WTC11 (cell line): ENCODE measurements around the gene CRACDL. TPM values are rescaled to one million over a fixed set of nuclear protein-coding genes. Genes with fewer than 3 reads are reported as not detected.

ENCODE experiments used
- ATAC-seq: fragments of 200-7000 bp; cut with Tn5 transposase; 2 replicates; pipeline ENCODE4 v1.10.0; 2021; ENCODE audit warnings: mild to moderate bottlenecking, moderate library complexity
- CTCF ChIA-PET: fragments of 300-600 bp; sonication (Branson Sonifier 250); formaldehyde crosslinking; loops from one replicate; lab custom pipeline; 2021; ENCODE audit warnings: antibody characterized with exemption; lab: Charles Lee
- POLR2A ChIA-PET: fragments of 350-600 bp; sonication (Branson Sonifier 250); formaldehyde crosslinking; loops from one replicate; lab custom pipeline; 2021; ENCODE audit warnings: antibody characterized with exemption; lab: Charles Lee
- DNase-seq: peaks from one replicate; pipeline ENCODE4 v3.0.0; 2021; ENCODE audit warnings: low spot score
- H3K27ac Mint-ChIP-seq: 2 replicates; pipeline ENCODE4 v1.8.0; 2021; ENCODE audit warnings: mixed read lengths
- H3K27me3 Mint-ChIP-seq: 2 replicates; pipeline ENCODE4 v1.8.0; 2021; ENCODE audit warnings: low read depth, mild to moderate bottlenecking, moderate library complexity, mixed read lengths
- H3K36me3 Mint-ChIP-seq: 2 replicates; pipeline ENCODE4 v1.8.0; 2021; ENCODE audit warnings: mixed read lengths
- H3K4me1 Mint-ChIP-seq: 2 replicates; pipeline ENCODE4 v1.8.0; 2022; ENCODE audit warnings: mixed read lengths
- H3K4me3 Mint-ChIP-seq: 2 replicates; pipeline ENCODE4 v1.8.0; 2021; ENCODE audit warnings: mild to moderate bottlenecking, moderate library complexity, mixed read lengths
- H3K9me3 Mint-ChIP-seq: 2 replicates; pipeline ENCODE4 v1.8.0; 2021; ENCODE audit warnings: mixed read lengths
- AR ChIP-seq: fragments of 250-450 bp; sonication (Bioruptor Pico); IDR thresholded peaks from 2 replicates; pipeline ENCODE4 v1.9.0; 2021; ENCODE audit warnings: mild to moderate bottlenecking
- E2F5 ChIP-seq: sonication (generic); formaldehyde crosslinking; IDR thresholded peaks from 2 replicates; pipeline ENCODE4 v1.8.1; 2022; ENCODE audit warnings: mild to moderate bottlenecking, moderate library complexity, missing genetic modification reagents
- ETV6 ChIP-seq: sonication (generic); formaldehyde crosslinking; IDR thresholded peaks from 2 replicates; pipeline ENCODE4 v1.8.1; 2022; ENCODE audit warnings: mild to moderate bottlenecking, missing genetic modification reagents
- FOXK1 ChIP-seq: sonication (generic); formaldehyde crosslinking; IDR thresholded peaks from 2 replicates; pipeline ENCODE4 v1.8.0; 2022; ENCODE audit warnings: mild to moderate bottlenecking, moderate library complexity, missing genetic modification reagents
- GABPB1 ChIP-seq: sonication (generic); formaldehyde crosslinking; IDR thresholded peaks from 2 replicates; pipeline ENCODE4 v1.8.1; 2023; ENCODE audit warnings: mild to moderate bottlenecking, missing genetic modification reagents
- GRHL2 ChIP-seq: fragments of 250-450 bp; sonication (Bioruptor Pico); IDR thresholded peaks from 2 replicates; pipeline ENCODE4 v1.8.0; 2022; ENCODE audit warnings: mild to moderate bottlenecking, moderate library complexity; ENCODE audit not compliant: insufficient replicate concordance, severe bottlenecking
- HMGA2 ChIP-seq: fragments of 250-450 bp; sonication (Bioruptor Pico); IDR thresholded peaks from 2 replicates; pipeline ENCODE4 v1.4.0; 2021; ENCODE audit warnings: mild to moderate bottlenecking, moderate library complexity
- NFATC4 ChIP-seq: fragments of 250-450 bp; sonication (Bioruptor Pico); IDR thresholded peaks from 2 replicates; pipeline ENCODE4 v1.9.0; 2021; ENCODE audit warnings: mild to moderate bottlenecking
- NR1H2 ChIP-seq: sonication (generic); formaldehyde crosslinking; IDR thresholded peaks from 2 replicates; pipeline ENCODE4 v1.9.0; 2021; ENCODE audit warnings: mild to moderate bottlenecking, moderate library complexity, missing genetic modification reagents
- NR2C2 ChIP-seq: sonication (generic); formaldehyde crosslinking; IDR thresholded peaks from 2 replicates; pipeline ENCODE4 v1.8.0; 2022; ENCODE audit warnings: mild to moderate bottlenecking, missing genetic modification reagents
- SP1 ChIP-seq: sonication (generic); formaldehyde crosslinking; conservative IDR thresholded peaks from 2 replicates; pipeline ENCODE4 v1.8.1; 2022; ENCODE audit warnings: missing genetic modification reagents
- ZNF138 ChIP-seq: sonication (generic); formaldehyde crosslinking; conservative IDR thresholded peaks from 2 replicates; pipeline ENCODE4 v1.8.1; 2022; ENCODE audit warnings: mild to moderate bottlenecking, moderate library complexity, missing genetic modification reagents
- ZNF512 ChIP-seq: sonication (generic); formaldehyde crosslinking; IDR thresholded peaks from 2 replicates; pipeline ENCODE4 v1.8.1; 2022; ENCODE audit warnings: missing genetic modification reagents, borderline replicate concordance
- ZNF532 ChIP-seq: fragments of 250-450 bp; sonication (Bioruptor Pico); IDR thresholded peaks from 2 replicates; pipeline ENCODE4 v1.9.0; 2021; ENCODE audit warnings: mild to moderate bottlenecking, borderline replicate concordance
- total RNA-seq: library from RNA; stranded (reverse); gene quantifications from 3 replicates; pipeline ENCODE4 v1.2.3, GENCODE V29; 2021
- TF ChIP-seq, protein P1 (sequence below): fragments of 250-450 bp; sonication (Bioruptor Pico); IDR thresholded peaks from 2 replicates; pipeline ENCODE4 v1.9.0; 2021; ENCODE audit warnings: moderate library complexity, mild to moderate bottlenecking, inconsistent platforms, borderline replicate concordance
- TF ChIP-seq, protein P2 (sequence below): sonication (generic); formaldehyde crosslinking; IDR thresholded peaks from 2 replicates; pipeline ENCODE4 v1.8.1; 2023; ENCODE audit warnings: mild to moderate bottlenecking, missing genetic modification reagents
- TF ChIP-seq, protein P3 (sequence below): fragments of 250-450 bp; sonication (Bioruptor Pico); IDR thresholded peaks from 2 replicates; pipeline ENCODE4 v1.9.0; 2021; ENCODE audit warnings: mild to moderate bottlenecking

Gene CRACDL
- total RNA-seq, 1 experiment from 2014 or later: 0.72 TPM

GRCh38 chr2:98911376-98912154 lies 24.5 kb downstream of the CRACDL start:
- DNase-seq (no peak), ATAC-seq (no peak)
- no peaks in the 10 kb centered on the region for H3K9me3 Mint-ChIP-seq
- TF ChIP-seq NFATC4 (CRISPR knock-in tag) (no peak), GABPB1 (CRISPR knock-in tag) (peak; percentile 97)
- TF ChIP-seq, all 79 proteins: peak for 1
- H3K36me3 Mint-ChIP-seq: no peaks in the 10 kb centered on the region
- ChIA-PET CTCF (interaction anchor here (0.9 kb wide), 1 partner anchor 10 kb away, joined by 3 read pairs; no protein-coding TSS in a partner anchor), POLR2A (no interaction called here)
- no peaks in the 10 kb centered on the region for H3K27me3 Mint-ChIP-seq
- H3K4me3 Mint-ChIP-seq: no peak overlapping the region
- no peak overlapping the region for H3K27ac Mint-ChIP-seq
- peaks cover 31% of the 10 kb centered on the region for H3K4me1 Mint-ChIP-seq

- ChIA-PET POLR2A (no interaction called here), CTCF (no interaction called here)
- H3K27ac Mint-ChIP-seq: no peak overlapping the region
- H3K4me3 Mint-ChIP-seq: no peak overlapping the region
- no peaks in the 10 kb centered on the region for H3K9me3 Mint-ChIP-seq
- no peaks in the 10 kb centered on the region for H3K27me3 Mint-ChIP-seq
- no peak for ATAC-seq
- peaks cover 31% of the 10 kb centered on the region for H3K4me1 Mint-ChIP-seq
- no peaks in the 10 kb centered on the region for H3K36me3 Mint-ChIP-seq
- TF ChIP-seq FOXK1 (CRISPR knock-in tag) (no peak), ZNF532 (CRISPR knock-in tag) (no peak), GRHL2 (CRISPR knock-in tag) (no peak), NR2C2 (CRISPR knock-in tag) (no peak), ETV6 (CRISPR knock-in tag) (no peak), HMGA2 (CRISPR knock-in tag) (no peak), E2F5 (CRISPR knock-in tag) (no peak), ZNF512 (CRISPR knock-in tag) (no peak)
- TF ChIP-seq, all 79 proteins: peak for 0
- DNase-seq: no peak
Observed at GRCh38 chr2:98911126-98911375, 25.0 kb downstream of the CRACDL start.

GRCh38 chr2:98910349-98911125 lies 25.5 kb downstream of the CRACDL start:
- H3K9me3 Mint-ChIP-seq: no peaks in the 10 kb centered on the region
- H3K4me3 Mint-ChIP-seq: no peak overlapping the region
- H3K4me1 Mint-ChIP-seq: peaks cover 31% of the 10 kb centered on the region
- POLR2A ChIA-PET: no interaction called here
- no peak overlapping the region for H3K27ac Mint-ChIP-seq
- no peaks in the 10 kb centered on the region for H3K36me3 Mint-ChIP-seq
- CTCF ChIA-PET: interaction anchor here (1.2 kb wide), 1 partner anchor 25 kb away, joined by 3 read pairs; the partner anchor contains the start of gene CRACDL
- no peaks in the 10 kb centered on the region for H3K27me3 Mint-ChIP-seq
- no peak for DNase-seq
- no peak for ATAC-seq
- TF ChIP-seq, protein P1, sequence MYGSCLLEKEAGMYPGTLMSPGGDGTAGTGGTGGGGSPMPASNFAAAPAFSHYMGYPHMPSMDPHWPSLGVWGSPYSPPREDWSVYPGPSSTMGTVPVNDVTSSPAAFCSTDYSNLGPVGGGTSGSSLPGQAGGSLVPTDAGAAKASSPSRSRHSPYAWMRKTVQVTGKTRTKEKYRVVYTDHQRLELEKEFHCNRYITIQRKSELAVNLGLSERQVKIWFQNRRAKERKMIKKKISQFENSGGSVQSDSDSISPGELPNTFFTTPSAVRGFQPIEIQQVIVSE: no peak
- no peak for TF ChIP-seq SP1 (CRISPR knock-in tag)
- TF ChIP-seq NR1H2: no peak
- no peak for TF ChIP-seq AR (CRISPR knock-in tag)
- TF ChIP-seq, protein P2, sequence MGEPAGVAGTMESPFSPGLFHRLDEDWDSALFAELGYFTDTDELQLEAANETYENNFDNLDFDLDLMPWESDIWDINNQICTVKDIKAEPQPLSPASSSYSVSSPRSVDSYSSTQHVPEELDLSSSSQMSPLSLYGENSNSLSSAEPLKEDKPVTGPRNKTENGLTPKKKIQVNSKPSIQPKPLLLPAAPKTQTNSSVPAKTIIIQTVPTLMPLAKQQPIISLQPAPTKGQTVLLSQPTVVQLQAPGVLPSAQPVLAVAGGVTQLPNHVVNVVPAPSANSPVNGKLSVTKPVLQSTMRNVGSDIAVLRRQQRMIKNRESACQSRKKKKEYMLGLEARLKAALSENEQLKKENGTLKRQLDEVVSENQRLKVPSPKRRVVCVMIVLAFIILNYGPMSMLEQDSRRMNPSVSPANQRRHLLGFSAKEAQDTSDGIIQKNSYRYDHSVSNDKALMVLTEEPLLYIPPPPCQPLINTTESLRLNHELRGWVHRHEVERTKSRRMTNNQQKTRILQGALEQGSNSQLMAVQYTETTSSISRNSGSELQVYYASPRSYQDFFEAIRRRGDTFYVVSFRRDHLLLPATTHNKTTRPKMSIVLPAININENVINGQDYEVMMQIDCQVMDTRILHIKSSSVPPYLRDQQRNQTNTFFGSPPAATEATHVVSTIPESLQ (CRISPR knock-in tag): no peak
- TF ChIP-seq, protein P3, sequence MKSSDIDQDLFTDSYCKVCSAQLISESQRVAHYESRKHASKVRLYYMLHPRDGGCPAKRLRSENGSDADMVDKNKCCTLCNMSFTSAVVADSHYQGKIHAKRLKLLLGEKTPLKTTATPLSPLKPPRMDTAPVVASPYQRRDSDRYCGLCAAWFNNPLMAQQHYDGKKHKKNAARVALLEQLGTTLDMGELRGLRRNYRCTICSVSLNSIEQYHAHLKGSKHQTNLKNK: no peak
- TF ChIP-seq ZNF138: no peak
- TF ChIP-seq FOXK1 (CRISPR knock-in tag): no peak
